GM19193 (cell line): ENCODE measurements around the gene GRK4.
A peak's percentile ranks its signal among the peaks of the same experiment; 100 is the strongest.

Source experiments
- POLR2A ChIP-seq: IDR thresholded peaks from 4 replicates; pipeline ENCODE4 v1.6.1; 2011; ENCODE audit not compliant: insufficient read depth, insufficient read length; ENCODE audit errors: extremely low read depth

Gene GRK4

GRCh38 chr4:3036131-3036952 lies 73.0 kb downstream of the GRK4 start:
- no peak for TF ChIP-seq POLR2A

GRCh38 chr4:3037957-3038461 lies 74.6 kb downstream of the GRK4 start:
- TF ChIP-seq POLR2A, result no peak

GRCh38 chr4:3039706-3040366 lies 76.5 kb downstream of the GRK4 start:
- TF ChIP-seq POLR2A, result no peak

GRCh38 chr4:3040452-3041191 lies 77.3 kb downstream of the GRK4 start:
- TF ChIP-seq POLR2A, result peak; percentile 37

- TF ChIP-seq POLR2A, result peak; percentile 54
These were observed 78.1 kb downstream of the GRK4 start for GRCh38 chr4:3041192-3042142.

GRCh38 chr4:3042226-3042625 lies 78.9 kb downstream of the GRK4 start:
- TF ChIP-seq POLR2A, result no peak

- TF ChIP-seq POLR2A, result no peak
These were observed 80.1 kb downstream of the GRK4 start for GRCh38 chr4:3043282-3044020.

GRCh38 chr4:3044870-3045819 lies 81.8 kb downstream of the GRK4 start:
- no peak for TF ChIP-seq POLR2A

GRCh38 chr4:3046162-3046561 lies 82.8 kb downstream of the GRK4 start:
- TF ChIP-seq POLR2A, result no peak

- no peak for TF ChIP-seq POLR2A
These were observed 83.3 kb downstream of the GRK4 start for GRCh38 chr4:3046623-3047022.

GRCh38 chr4:3047464-3048286 lies 84.3 kb downstream of the GRK4 start:
- peak; percentile 43 for TF ChIP-seq POLR2A
